ENCODE measurements around the gene SLC6A4.
"Not testable (repeated sequence)": the region's sequence is repeated elsewhere in the genome, so short reads cannot be mapped to it uniquely, and the experiment has no call there.

The SLC6A4 gene

DNA sequence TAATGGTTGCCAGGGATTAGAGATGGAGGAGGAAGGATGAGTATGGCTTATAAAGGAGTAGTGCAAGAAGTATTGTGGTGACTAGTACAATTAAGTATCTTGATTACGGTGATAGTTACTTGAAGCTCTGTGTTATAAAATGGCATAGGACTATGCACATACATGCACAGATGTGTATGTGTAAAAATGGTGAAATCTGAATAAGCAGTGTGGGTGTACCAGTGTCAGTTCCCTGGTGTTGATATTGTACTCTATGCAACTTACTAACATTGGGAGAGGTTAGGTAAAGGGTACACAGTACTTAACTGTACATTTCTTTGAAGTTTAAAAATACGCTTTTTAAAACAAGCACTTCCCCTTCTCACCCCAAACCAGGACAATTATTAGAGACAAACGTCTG, 70.3 kb downstream of the SLC6A4 start:
- no peak for DNase-seq

- no peak for DNase-seq
Observed at GRCh38 chr17:30164531-30164930, 71.0 kb downstream of the SLC6A4 start.

GRCh38 chr17:30161601-30162000, 73.9 kb downstream of the SLC6A4 start:
- no peak for DNase-seq

DNA sequence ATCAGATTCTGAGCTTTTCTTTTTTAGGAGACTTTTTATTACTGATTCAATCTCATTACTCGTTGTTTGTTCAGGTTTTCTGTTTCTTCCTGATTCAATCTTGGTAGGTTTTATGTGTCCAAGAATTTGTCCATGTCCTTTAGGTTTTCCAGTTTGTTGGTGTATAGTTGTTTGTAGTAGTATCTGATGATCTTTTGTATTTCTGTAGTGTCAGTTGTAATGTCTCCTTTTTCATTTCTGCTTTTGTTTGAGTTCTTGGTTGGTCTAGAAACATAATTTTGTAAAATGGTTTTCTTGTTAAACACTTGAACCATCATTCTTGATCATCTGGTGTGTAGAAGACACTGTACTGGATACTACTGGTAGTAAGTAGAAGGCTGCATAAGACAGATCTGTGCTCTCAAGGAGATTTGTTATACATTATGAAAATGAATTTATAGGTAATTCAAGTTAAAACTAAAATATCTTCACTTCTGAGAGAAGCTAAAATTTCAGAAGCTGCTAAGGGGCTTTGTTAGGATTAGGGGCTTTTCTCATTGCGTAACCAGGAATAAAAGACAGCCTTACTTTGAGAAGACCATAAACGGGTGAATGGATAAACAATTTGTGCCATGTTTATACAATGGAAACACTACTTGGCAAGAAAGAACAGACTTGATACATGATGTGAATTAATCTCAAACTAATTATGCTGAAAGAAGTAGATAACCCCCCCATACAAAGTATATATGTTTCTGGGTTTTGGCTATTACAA, 74.9 kb downstream of the SLC6A4 start:
- DNase-seq, result no peak

DNA sequence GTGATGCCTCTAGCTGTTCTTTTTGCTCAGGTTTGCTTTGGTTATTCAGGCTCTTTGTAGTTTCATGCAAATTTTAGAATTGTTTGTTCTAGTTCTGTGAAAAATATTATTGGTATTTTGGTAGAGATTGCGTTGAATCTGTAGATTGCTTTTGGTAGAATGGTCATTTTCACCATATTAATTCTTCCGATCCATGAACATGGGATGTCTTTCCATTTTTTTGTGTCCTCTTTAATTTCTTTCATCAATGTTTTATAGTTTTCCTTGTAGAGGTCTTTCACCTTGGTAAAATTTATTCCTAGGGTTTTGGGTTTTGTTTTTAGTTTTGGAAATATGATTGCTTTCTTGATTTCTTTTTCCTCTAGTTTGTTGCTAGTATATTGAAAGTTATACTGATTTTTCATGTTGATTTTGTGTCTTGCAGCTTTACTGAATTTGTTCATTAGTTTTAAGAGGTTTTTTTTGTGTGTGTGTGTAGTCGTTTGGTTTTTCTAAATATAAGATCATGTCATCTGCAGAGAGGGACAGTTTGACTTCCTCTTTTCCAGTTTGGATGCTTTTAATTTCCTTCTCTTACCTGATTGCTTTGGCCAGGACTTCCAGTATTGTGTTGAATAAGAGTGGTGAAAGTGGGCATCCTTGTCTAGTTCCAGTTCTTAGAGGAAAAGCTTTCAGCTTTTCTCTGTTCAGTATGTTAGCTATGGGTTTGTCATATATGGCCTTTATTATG, 76.4 kb downstream of the SLC6A4 start:
- no peak for DNase-seq

GRCh38 chr17:30155389-30155788, 80.1 kb downstream of the SLC6A4 start:
- DNase-seq, result no peak

- DNase-seq, result no peak
Observed at GRCh38 chr17:30153463-30153862, 82.0 kb downstream of the SLC6A4 start.

GRCh38 chr17:30151471-30151870, 84.0 kb downstream of the SLC6A4 start:
- no peak for DNase-seq

DNA sequence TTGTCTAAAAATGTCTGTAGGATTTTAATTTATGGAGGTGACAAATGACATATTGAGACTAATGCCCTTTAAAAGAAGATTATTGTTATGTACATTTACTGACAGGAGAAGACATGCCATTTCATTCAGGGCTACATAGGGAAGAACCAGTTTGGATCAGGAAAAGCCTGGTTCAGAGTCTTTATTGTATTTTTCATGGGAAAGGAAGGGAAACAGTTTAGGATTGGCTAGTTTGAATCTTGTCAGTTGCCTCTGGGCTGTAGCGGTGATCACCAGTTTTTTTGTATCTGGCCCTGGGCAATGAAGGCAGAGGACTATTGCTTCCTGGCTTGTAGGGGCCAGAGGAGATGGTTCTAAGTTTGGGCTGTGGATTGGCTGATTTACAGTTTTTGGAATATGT, 87.1 kb downstream of the SLC6A4 start:
- no peak for DNase-seq

DNA sequence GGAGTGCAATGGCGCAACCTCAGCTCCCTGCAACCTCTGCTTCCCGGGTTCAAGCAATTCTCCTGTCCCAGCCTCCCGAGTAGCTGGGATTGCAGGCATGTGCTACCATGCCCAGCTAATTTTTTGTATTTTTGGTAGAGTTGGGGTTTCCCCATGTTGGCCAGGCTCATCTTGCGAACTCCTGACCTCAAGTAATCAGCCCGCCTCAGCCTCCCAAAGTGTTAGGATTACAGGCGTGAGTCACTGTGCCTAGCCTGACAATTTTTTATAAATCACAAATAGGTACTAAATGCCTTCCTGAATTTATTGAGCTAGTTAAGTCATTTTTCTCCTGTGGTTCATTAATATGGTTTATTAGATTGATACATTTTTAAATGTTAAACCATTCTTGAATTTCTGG, 87.6 kb downstream of the SLC6A4 start:
- DNase-seq, result not testable (repeated sequence)

Measured in stimulated activated naive CD4-positive, alpha-beta T cell treated with Interleukin-2 at 50 U/mL for 16 hours (primary cell).